Mesendoderm (in vitro differentiated cells): Measurements from ENCODE around the gene OR5AC2. TPM values are rescaled to one million over a fixed set of nuclear protein-coding genes. Genes with fewer than 3 reads are reported as not detected.
A peak's percentile ranks its signal among the peaks of the same experiment; 100 is the strongest.

Source experiments
- DNase-seq: peaks from one replicate; pipeline ENCODE4 v3.0.0; 2013
- H2AK5ac ChIP-seq: 2 replicates; pipeline ENCODE4 v1.6.1; 2013; ENCODE audit warnings: low read length, inconsistent platforms
- H2BK120ac ChIP-seq: 2 replicates; pipeline ENCODE4 v1.6.1; 2013; ENCODE audit warnings: low read depth, mild to moderate bottlenecking, low read length, moderate library complexity, mixed read lengths
- H2BK15ac ChIP-seq: replicated peaks from 2 replicates; pipeline ENCODE4 v1.6.1; 2013; ENCODE audit warnings: low read depth, mild to moderate bottlenecking, moderate library complexity
- H2BK5ac ChIP-seq: 2 replicates; pipeline ENCODE4 v1.6.1; 2013; ENCODE audit warnings: low read length, inconsistent platforms
- H3K18ac ChIP-seq: 2 replicates; pipeline ENCODE4 v1.6.1; 2013; ENCODE audit warnings: mild to moderate bottlenecking, low read length, mixed read lengths
- H3K23ac ChIP-seq: one replicate; pipeline ENCODE4 v1.6.1; 2013; ENCODE audit warnings: low read length
- H3K27ac ChIP-seq: 2 replicates; pipeline ENCODE4 v1.5.1; 2013; ENCODE audit warnings: low read depth, mild to moderate bottlenecking, inconsistent platforms, low read length, moderate library complexity
- H3K27me3 ChIP-seq: 2 replicates; pipeline ENCODE4 v1.6.1; 2013; ENCODE audit warnings: low read length, control low read depth, mild to moderate bottlenecking, inconsistent platforms; ENCODE audit not compliant: insufficient read depth, poor library complexity
- H3K36me3 ChIP-seq: 2 replicates; pipeline ENCODE4 v1.6.1; 2013; ENCODE audit warnings: low read length, inconsistent platforms; ENCODE audit not compliant: control insufficient read depth, insufficient read depth
- H3K4ac ChIP-seq: one replicate; pipeline ENCODE4 v1.6.1; 2013; ENCODE audit warnings: low read depth, mild to moderate bottlenecking, low read length, moderate library complexity
- H3K4me1 ChIP-seq: 2 replicates; pipeline ENCODE4 v1.6.1; 2013; ENCODE audit warnings: low read depth, low read length, inconsistent platforms; ENCODE audit not compliant: control insufficient read depth
- H3K4me2 ChIP-seq: 2 replicates; pipeline ENCODE4 v1.6.1; 2013; ENCODE audit warnings: low read length
- H3K4me3 ChIP-seq: 2 replicates; pipeline ENCODE4 v1.5.1; 2013; ENCODE audit warnings: mild to moderate bottlenecking, low read length
- H3K56ac ChIP-seq: one replicate; pipeline ENCODE4 v1.6.1; 2013; ENCODE audit warnings: low read length
- H3K79me1 ChIP-seq: 2 replicates; pipeline ENCODE4 v1.6.1; 2013; ENCODE audit warnings: low read length, inconsistent platforms
- H3K79me2 ChIP-seq: 2 replicates; pipeline ENCODE4 v1.6.1; 2013; ENCODE audit warnings: mild to moderate bottlenecking, low read length; ENCODE audit not compliant: control insufficient read depth, insufficient read depth
- H3K9ac ChIP-seq: 2 replicates; pipeline ENCODE4 v1.6.1; 2013; ENCODE audit warnings: low read length, inconsistent platforms
- H4K5ac ChIP-seq: one replicate; pipeline ENCODE4 v1.6.1; 2013; ENCODE audit warnings: low read length
- H4K8ac ChIP-seq: one replicate; pipeline ENCODE4 v1.6.1; 2013; ENCODE audit warnings: low read depth, mild to moderate bottlenecking, control low read depth, low read length, moderate library complexity
- WGBS: extraction: QIAGEN DNeasy Blood & Tissue Kit; methylation state at CpG from one replicate; pipeline ENCODE4 v1.1.7; 2013; ENCODE audit warnings: low lambda C conversion rate, missing lambda C conversion rate; ENCODE audit not compliant: insufficient coverage; ENCODE audit errors: extremely low coverage; 5-methylcytosine and 5-hydroxymethylcytosine counted together
- polyA plus RNA-seq, 2 experiments: library from polyadenylated mRNA; stranded (reverse); fragments of 200-250 nt; gene quantifications; one replicate each; pipeline ENCODE4 v1.2.3, GENCODE V29; 2013

Gene OR5AC2, protein sequence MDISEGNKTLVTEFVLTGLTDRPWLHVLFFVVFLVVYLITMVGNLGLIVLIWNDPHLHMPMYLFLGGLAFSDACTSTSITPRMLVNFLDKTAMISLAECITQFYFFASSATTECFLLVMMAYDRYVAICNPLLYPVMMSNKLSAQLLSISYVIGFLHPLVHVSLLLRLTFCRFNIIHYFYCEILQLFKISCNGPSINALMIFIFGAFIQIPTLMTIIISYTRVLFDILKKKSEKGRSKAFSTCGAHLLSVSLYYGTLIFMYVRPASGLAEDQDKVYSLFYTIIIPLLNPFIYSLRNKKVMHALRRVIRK
- polyA plus RNA-seq (2013, experiment 1 of 2), result not detected
- polyA plus RNA-seq (2013, experiment 2 of 2), result not detected

DNA sequence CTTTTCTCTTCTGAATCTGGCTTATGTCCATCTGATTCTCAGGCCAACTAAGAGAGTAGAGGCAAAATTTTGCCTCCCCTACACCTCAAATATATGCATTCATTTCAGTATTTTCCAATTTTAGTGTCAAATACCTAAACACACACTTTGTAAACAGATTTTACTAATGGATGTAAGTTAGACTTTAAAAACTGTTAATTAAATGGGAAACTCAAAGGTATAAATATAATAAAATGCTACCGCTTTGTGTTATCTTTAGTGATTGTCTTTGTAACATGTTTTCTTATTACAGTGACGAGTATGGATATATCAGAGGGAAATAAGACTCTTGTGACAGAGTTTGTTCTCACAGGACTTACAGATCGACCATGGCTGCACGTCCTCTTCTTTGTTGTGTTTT lies at the start of gene OR5AC2:
OR5AC2 (plus strand) TSS at position 301 of the 400 bp plus-strand sequence; CDS start at position 301, 0 bp downstream.
- Histone ChIP-seq H2BK120ac (no peak within 1 kb of the TSS), H3K4me3 (no peak within 1 kb of the TSS), H3K56ac (no peak within 1 kb of the TSS), H3K4ac (no peak within 1 kb of the TSS), H3K4me1 (no peaks in the 10 kb centered on the region), H3K23ac (no peak within 1 kb of the TSS), H4K5ac (no peak within 1 kb of the TSS), H3K79me2 (no peaks in the 10 kb centered on the region), H2BK5ac (no peak within 1 kb of the TSS), H3K27ac (no peak within 1 kb of the TSS), H2BK15ac (no peak within 1 kb of the TSS), H3K4me2 (no peak within 1 kb of the TSS), H3K36me3 (no peaks in the 10 kb centered on the region), H4K8ac (peak within 1 kb of the TSS; percentile 28), H3K18ac (no peak within 1 kb of the TSS), H3K9ac (no peak within 1 kb of the TSS), H3K27me3 (no peaks in the 10 kb centered on the region), H2AK5ac (no peak within 1 kb of the TSS), H3K79me1 (no peaks in the 10 kb centered on the region)
- DNase-seq, result no peak
- WGBS, result no CpG with 5 or more reads among the region's 4 CpGs

DNA sequence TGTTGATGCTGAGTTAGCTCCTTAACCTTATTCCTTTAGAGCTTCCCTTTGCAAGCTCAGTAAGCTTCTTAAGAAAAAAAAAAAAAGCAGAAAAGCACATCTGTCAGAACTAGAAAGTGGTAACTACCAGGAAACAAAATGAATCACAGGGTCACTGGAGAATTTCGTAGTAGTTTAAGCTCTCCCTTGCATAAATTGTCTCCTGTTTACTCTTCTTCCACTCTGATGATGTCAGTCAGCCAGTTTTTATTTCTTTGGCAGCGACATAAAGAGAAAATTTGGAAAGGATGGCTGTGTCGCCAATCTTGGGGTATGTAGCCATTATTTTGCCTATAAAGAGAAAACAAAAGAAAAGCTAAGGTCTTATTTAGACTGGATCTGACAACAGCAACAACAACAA lies 48.7 kb upstream of the OR5AC2 start:
- Histone ChIP-seq H2BK5ac (no peak overlapping the region), H2BK15ac (no peak overlapping the region), H3K27me3 (no peaks in the 10 kb centered on the region), H3K4ac (no peak overlapping the region), H3K4me2 (no peak overlapping the region), H3K27ac (no peak overlapping the region), H3K79me2 (no peaks in the 10 kb centered on the region), H3K4me3 (no peak overlapping the region), H3K56ac (no peak overlapping the region), H3K79me1 (no peaks in the 10 kb centered on the region), H3K23ac (no peak overlapping the region), H2AK5ac (no peak overlapping the region), H2BK120ac (no peak overlapping the region), H3K4me1 (no peaks in the 10 kb centered on the region), H4K5ac (no peak overlapping the region), H4K8ac (no peak overlapping the region), H3K18ac (no peak overlapping the region), H3K9ac (no peak overlapping the region), H3K36me3 (no peaks in the 10 kb centered on the region)
- no peak for DNase-seq
- no CpG with 5 or more reads among the region's 3 CpGs for WGBS

DNA sequence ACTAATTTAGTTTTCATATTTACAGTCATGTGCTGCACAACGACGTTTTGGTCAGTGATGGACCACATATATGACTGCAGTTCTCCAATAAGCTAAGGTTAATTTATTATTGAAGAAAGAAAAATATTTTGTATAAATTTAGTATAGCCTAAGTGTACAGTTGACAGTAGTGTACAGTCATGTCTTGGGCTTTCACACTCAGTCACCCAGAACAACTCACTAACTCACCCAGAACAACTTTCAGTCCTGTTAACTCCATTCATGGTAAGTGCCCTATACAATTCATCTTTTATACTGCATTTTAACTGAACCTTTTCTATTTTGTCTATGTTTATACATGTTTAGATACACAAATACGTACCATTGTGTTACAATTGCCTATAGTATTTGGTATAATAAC lies 48.1 kb upstream of the OR5AC2 start:
- Histone ChIP-seq H2BK15ac (no peak overlapping the region), H3K23ac (no peak overlapping the region), H4K8ac (no peak overlapping the region), H3K56ac (no peak overlapping the region), H3K4me1 (no peaks in the 10 kb centered on the region), H3K4me2 (no peak overlapping the region), H3K4me3 (no peak overlapping the region), H3K27me3 (no peaks in the 10 kb centered on the region), H3K18ac (no peak overlapping the region), H2AK5ac (no peak overlapping the region), H3K4ac (no peak overlapping the region), H3K9ac (no peak overlapping the region), H3K79me2 (no peaks in the 10 kb centered on the region), H2BK120ac (no peak overlapping the region), H2BK5ac (no peak overlapping the region), H3K36me3 (no peaks in the 10 kb centered on the region), H3K27ac (no peak overlapping the region), H4K5ac (no peak overlapping the region), H3K79me1 (no peaks in the 10 kb centered on the region)
- WGBS, result no CpG with 5 or more reads among the region's 3 CpGs
- DNase-seq, result no peak

DNA sequence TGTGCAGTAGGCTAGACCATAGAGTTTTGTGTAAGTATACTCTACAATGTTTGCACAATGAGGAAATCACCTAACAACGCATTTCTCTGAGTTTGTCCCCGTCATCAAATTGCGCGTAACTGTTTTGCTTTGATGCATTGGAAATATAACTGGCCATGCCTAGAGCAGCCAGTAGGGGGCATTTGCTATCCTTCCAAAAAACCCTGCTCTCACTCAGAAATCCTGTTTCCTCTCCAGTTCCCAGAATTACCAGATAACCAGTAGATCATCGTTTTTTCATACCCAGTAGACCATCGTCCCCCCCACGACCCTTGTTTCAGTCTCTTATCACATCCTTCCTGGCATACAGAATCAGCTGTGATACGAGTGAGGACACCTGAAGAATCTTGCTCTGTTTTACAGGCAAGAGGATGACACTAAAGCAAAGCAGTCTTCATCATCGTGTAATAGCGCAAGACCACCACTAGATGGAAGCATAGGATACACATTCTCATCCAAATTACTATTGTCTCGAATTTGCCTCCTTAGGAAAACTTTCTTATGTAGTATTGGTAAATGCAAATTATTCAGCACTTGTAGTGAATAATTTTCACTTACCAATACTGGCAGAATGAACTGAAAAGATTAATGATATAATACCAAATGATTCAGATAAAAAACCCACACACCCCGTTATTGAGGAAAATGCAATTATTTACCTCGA lies 47.5 kb upstream of the OR5AC2 start:
- H3K4me1 ChIP-seq, result no peaks in the 10 kb centered on the region
- no peak overlapping the region for H2BK5ac ChIP-seq
- no peak overlapping the region for H2AK5ac ChIP-seq
- H3K4me2 ChIP-seq, result peak overlapping the region; percentile 80
- H3K4ac ChIP-seq, result no peak overlapping the region
- peak; percentile 91 for DNase-seq
- peak overlapping the region; percentile 61 for H3K9ac ChIP-seq
- H3K23ac ChIP-seq, result no peak overlapping the region
- peak overlapping the region; percentile 92 for H3K18ac ChIP-seq
- no peak overlapping the region for H4K8ac ChIP-seq
- H2BK120ac ChIP-seq, result no peak overlapping the region
- H3K79me1 ChIP-seq, result no peaks in the 10 kb centered on the region
- no peaks in the 10 kb centered on the region for H3K27me3 ChIP-seq
- H3K56ac ChIP-seq, result peak overlapping the region; percentile 71
- no peaks in the 10 kb centered on the region for H3K79me2 ChIP-seq
- no peak overlapping the region for H4K5ac ChIP-seq
- no peak overlapping the region for H3K27ac ChIP-seq
- no peak overlapping the region for H2BK15ac ChIP-seq
- H3K4me3 ChIP-seq, result peak overlapping the region; percentile 8
- no CpG with 5 or more reads among the region's 13 CpGs for WGBS
- no peaks in the 10 kb centered on the region for H3K36me3 ChIP-seq

DNA sequence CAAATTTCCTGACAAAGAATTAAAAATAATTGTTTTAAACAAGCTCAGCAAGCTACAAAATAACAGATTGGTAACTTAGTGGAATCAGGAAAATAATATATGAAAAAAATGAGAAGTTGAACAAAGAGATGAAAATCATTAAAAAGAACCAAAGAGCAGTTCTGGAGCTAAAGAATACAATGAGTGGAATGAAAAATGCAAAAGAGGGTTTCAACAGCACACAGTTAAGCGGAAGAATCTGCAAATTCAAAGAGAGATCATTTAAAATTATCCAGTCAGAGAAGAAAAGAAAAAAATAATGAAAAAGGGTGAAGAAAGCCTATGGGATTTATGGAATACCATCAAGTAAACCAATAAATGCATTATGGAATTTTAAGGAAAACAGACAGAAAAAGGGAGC lies 45.6 kb upstream of the OR5AC2 start:
- no peak overlapping the region for H4K5ac ChIP-seq
- no peaks in the 10 kb centered on the region for H3K4me1 ChIP-seq
- no CpG with 5 or more reads among the region's 1 CpG for WGBS
- H3K4me2 ChIP-seq, result no peak overlapping the region
- H3K36me3 ChIP-seq, result no peaks in the 10 kb centered on the region
- H3K56ac ChIP-seq, result no peak overlapping the region
- no peaks in the 10 kb centered on the region for H3K27me3 ChIP-seq
- no peak for DNase-seq
- H3K4ac ChIP-seq, result no peak overlapping the region
- no peak overlapping the region for H2BK15ac ChIP-seq
- H3K18ac ChIP-seq, result no peak overlapping the region
- H2BK5ac ChIP-seq, result no peak overlapping the region
- H3K27ac ChIP-seq, result no peak overlapping the region
- H2AK5ac ChIP-seq, result no peak overlapping the region
- H3K79me1 ChIP-seq, result no peaks in the 10 kb centered on the region
- H3K79me2 ChIP-seq, result no peaks in the 10 kb centered on the region
- H3K9ac ChIP-seq, result no peak overlapping the region
- H3K4me3 ChIP-seq, result no peak overlapping the region
- H4K8ac ChIP-seq, result no peak overlapping the region
- no peak overlapping the region for H2BK120ac ChIP-seq
- H3K23ac ChIP-seq, result no peak overlapping the region
